Lower leg skin (tissue), 4 donors: Measurements from ENCODE around the gene ARHGAP28. TPM values are rescaled to one million over a fixed set of nuclear protein-coding genes. Genes with fewer than 3 reads are reported as not detected.

Experiments used
- DNase-seq, 2 donors: peaks; one replicate each; pipeline ENCODE4 v3.0.0-alpha.2; 2019; ENCODE audit warnings: low spot score in 2 of 2
- H3K4me3 ChIP-seq: fragments of 200-600 bp; sonication (generic); 2 replicates; pipeline ENCODE4 v1.5.1; 2017; ENCODE audit warnings: mild to moderate bottlenecking, low read depth; ENCODE audit not compliant: poor library complexity, severe bottlenecking
- CTCF ChIP-seq, 3 donors: fragments of 450-650 bp; IDR thresholded peaks; one replicate each; pipeline ENCODE4 v1.5.1; 2016; ENCODE audit warnings: antibody characterized with exemption in 3 of 3, mild to moderate bottlenecking in 3 of 3, moderate library complexity in 2 of 3
- POLR2A ChIP-seq, 2 donors: fragments of 450-650 bp; IDR thresholded peaks; one replicate each; pipeline ENCODE4 v1.6.1; 2016 to 2017; ENCODE audit warnings: antibody characterized with exemption in 2 of 2, mild to moderate bottlenecking in 1 of 2, moderate library complexity in 1 of 2
- WGBS, 2 donors: methylation state at CpG; one replicate each; pipeline ENCODE4 v1.1.5; 2018; 5-methylcytosine and 5-hydroxymethylcytosine counted together
- intact Hi-C: fragments of 100-400 bp; cut with DNase I; formaldehyde crosslinking; loops from one replicate; pipeline ENCODE4 v1.15.0; 2023; ENCODE audit warnings: low total_unique reads
- total RNA-seq, 4 donors: library from RNA; depleted of rRNA; stranded (reverse); fragments of >200 nt; gene quantifications; one replicate each; pipeline ENCODE4 v1.1.0, GENCODE V29; 2016

ARHGAP28 gene
- total RNA-seq, 4 donors from 2014 or later, result 1.4 to 5.9 (median 2.8) TPM

- intact Hi-C loops, result no loop called here
- 82% methylated on average over 7 of the region's 7 CpGs for WGBS, 2 donors
- DNase-seq, result no peak
- no peak overlapping the region for H3K4me3 ChIP-seq
- TF ChIP-seq POLR2A (IDR thresholded peaks at IDR 0.05), result no peak
- TF ChIP-seq CTCF (IDR thresholded peaks at IDR 0.05), result no peak
These were observed 5.4 kb downstream of the ARHGAP28 start for GRCh38 chr18:6734726-6735430.

- H3K4me3 ChIP-seq, result no peak overlapping the region
- intact Hi-C loops, result no loop called here
- TF ChIP-seq POLR2A (IDR thresholded peaks at IDR 0.05) (no peak), CTCF (IDR thresholded peaks at IDR 0.05) (no peak)
- DNase-seq, result no peak
These were observed 8.3 kb downstream of the ARHGAP28 start for GRCh38 chr18:6737833-6738232.

- no peak overlapping the region for H3K4me3 ChIP-seq
- WGBS, 2 donors, result 62 to 83% methylated on average over 4 of the region's 4 CpGs
- TF ChIP-seq POLR2A (IDR thresholded peaks at IDR 0.05) (no peak), CTCF (IDR thresholded peaks at IDR 0.05) (no peak)
- intact Hi-C loops, result no loop called here
- DNase-seq, result no peak
These were observed 9.1 kb downstream of the ARHGAP28 start for GRCh38 chr18:6738622-6739021.

- no peak for TF ChIP-seq POLR2A (IDR thresholded peaks at IDR 0.05)
- no peak for TF ChIP-seq CTCF (IDR thresholded peaks at IDR 0.05)
- DNase-seq, result peak in 1 of 2 donors; percentile 49
- WGBS, 2 donors, result 10 to 13% methylated on average over 2 of the region's 2 CpGs
- intact Hi-C loops, result no loop called here
- H3K4me3 ChIP-seq, result no peak overlapping the region
These were observed 11.7 kb downstream of the ARHGAP28 start for GRCh38 chr18:6741232-6741663.

- WGBS, 2 donors, result 63 to 66% methylated on average over 2 of the region's 2 CpGs
- TF ChIP-seq CTCF (IDR thresholded peaks at IDR 0.05), result no peak
- TF ChIP-seq POLR2A (IDR thresholded peaks at IDR 0.05), result no peak
- no peak overlapping the region for H3K4me3 ChIP-seq
- intact Hi-C loops, result no loop called here
- DNase-seq, result no peak
These were observed 12.3 kb downstream of the ARHGAP28 start for GRCh38 chr18:6741786-6742185.

- DNase-seq, result no peak
- TF ChIP-seq POLR2A (IDR thresholded peaks at IDR 0.05) (no peak), CTCF (IDR thresholded peaks at IDR 0.05) (no peak)
- H3K4me3 ChIP-seq, result no peak overlapping the region
- intact Hi-C loops, result no loop called here
- 82 to 90% methylated on average over 5 of the region's 5 CpGs for WGBS, 2 donors
These were observed 14.5 kb downstream of the ARHGAP28 start for GRCh38 chr18:6743999-6744398.
